SJSA1 (cell line): ENCODE data around the gene NOTCH4. TPM values are rescaled to one million over a fixed set of nuclear protein-coding genes. Genes with fewer than 3 reads are reported as not detected.

Experiments used
- DNase-seq, 2 experiments: peaks; one replicate each; pipeline ENCODE4 v3.0.0-alpha.2; 2015 to 2020; ENCODE audit warnings: low spot score in 2 of 2, low read depth in 1 of 2
- H3K27ac ChIP-seq: fragments of 250-450 bp; sonication (Bioruptor Pico); 2 replicates; pipeline ENCODE4 v1.5.1; 2020; ENCODE audit warnings: mild to moderate bottlenecking, moderate library complexity
- H3K27me3 ChIP-seq: fragments of 250-450 bp; sonication (Bioruptor Pico); replicated peaks from 2 replicates; pipeline ENCODE4 v1.5.1; 2020; ENCODE audit warnings: mild to moderate bottlenecking, moderate library complexity
- H3K36me3 ChIP-seq: fragments of 250-450 bp; sonication (Bioruptor Pico); 2 replicates; pipeline ENCODE4 v1.5.1; 2020; ENCODE audit warnings: mild to moderate bottlenecking
- H3K4me1 ChIP-seq: fragments of 250-450 bp; sonication (Bioruptor Pico); replicated peaks from 2 replicates; pipeline ENCODE4 v1.6.1; 2021; ENCODE audit warnings: mild to moderate bottlenecking
- H3K4me3 ChIP-seq: fragments of 250-450 bp; sonication (Bioruptor Pico); 2 replicates; pipeline ENCODE4 v1.5.1; 2020; ENCODE audit warnings: mild to moderate bottlenecking
- H3K9me3 ChIP-seq: fragments of 250-450 bp; sonication (Bioruptor Pico); replicated peaks from 2 replicates; pipeline ENCODE4 v1.5.1; 2020; ENCODE audit warnings: mild to moderate bottlenecking
- total RNA-seq: library from RNA; depleted of rRNA; stranded (reverse); fragments of >200 nt; shearing (Covaris generic); gene quantifications from 2 replicates; pipeline ENCODE4 v1.2.3, GENCODE V29; 2014

The NOTCH4 gene
- total RNA-seq, 1 experiment from 2014 or later, result 1.6 TPM

- Histone ChIP-seq H3K4me3 (no peak overlapping the region), H3K36me3 (no peaks in the 10 kb centered on the region)
Observed at GRCh38 chr6:32240686-32241085, 16.8 kb upstream of the NOTCH4 start.

GRCh38 chr6:32239462-32239861, 15.6 kb upstream of the NOTCH4 start:
- no peaks in the 10 kb centered on the region for H3K27me3 ChIP-seq
- no peak overlapping the region for H3K27ac ChIP-seq
- no peak overlapping the region for H3K4me3 ChIP-seq

More at GRCh38 chr6:32240686-32241085, 16.8 kb upstream of the NOTCH4 start:
- H3K9me3 ChIP-seq, result no peaks in the 10 kb centered on the region
- peaks cover 9% of the 10 kb centered on the region for H3K4me1 ChIP-seq
- no peak overlapping the region for H3K27ac ChIP-seq
- H3K27me3 ChIP-seq, result no peaks in the 10 kb centered on the region
- DNase-seq, result no peak

DNA sequence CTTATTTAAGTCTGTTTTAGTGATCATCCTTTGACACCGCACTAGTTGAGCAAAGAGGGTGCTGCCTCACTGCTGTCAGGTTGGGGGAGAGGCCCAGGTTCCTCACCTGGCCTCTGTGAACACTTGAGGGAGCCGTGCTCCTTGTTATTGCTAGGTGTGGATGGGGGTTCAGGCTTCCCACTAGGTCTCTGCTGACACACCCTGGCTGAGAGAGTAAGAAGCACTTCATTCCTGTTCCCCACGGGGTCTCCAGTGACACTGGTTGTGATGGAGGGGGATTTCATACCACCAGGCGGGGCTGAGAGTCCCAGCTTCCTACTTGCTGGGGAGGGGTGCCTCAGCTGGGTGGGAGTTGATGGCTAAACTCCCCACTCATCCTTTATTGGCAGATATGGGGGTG, 11.1 kb upstream of the NOTCH4 start:
- DNase-seq, result no peak
- Histone ChIP-seq H3K27me3 (0 out of 2 replicates have a peak, but pooled peaks cover 3% of the 10 kb centered on the region), H3K4me3 (no peak overlapping the region), H3K9me3 (no peaks in the 10 kb centered on the region), H3K4me1 (no peaks in the 10 kb centered on the region), H3K27ac (no peak overlapping the region), H3K36me3 (no peaks in the 10 kb centered on the region)

More at GRCh38 chr6:32239462-32239861, 15.6 kb upstream of the NOTCH4 start:
- DNase-seq, result no peak
- H3K9me3 ChIP-seq, result no peaks in the 10 kb centered on the region
- H3K36me3 ChIP-seq, result no peaks in the 10 kb centered on the region
- H3K4me1 ChIP-seq, result peaks cover under 1% of the 10 kb centered on the region; the same call in 1 of the 2 replicates

DNA sequence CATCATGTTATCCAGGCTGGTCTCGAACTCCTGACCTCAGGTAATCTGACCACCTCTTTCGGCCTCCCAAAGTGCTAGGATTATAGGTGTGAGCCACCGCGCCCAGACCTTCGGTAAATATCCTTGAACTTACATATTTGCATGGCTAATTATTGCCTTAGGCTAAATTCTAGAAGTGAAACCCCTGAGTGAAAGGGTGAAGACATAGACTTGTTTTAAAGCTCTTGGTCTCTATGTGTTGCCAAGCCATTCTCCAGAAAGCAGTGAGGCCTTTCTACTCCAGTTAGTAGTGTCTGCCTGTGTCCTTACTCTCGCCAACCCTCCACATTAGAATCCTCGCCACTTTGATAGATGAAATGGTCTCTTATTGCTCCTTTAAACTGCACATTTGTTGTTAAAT, 2.6 kb upstream of the NOTCH4 start:
- DNase-seq, result no peak
- no peaks in the 10 kb centered on the region for H3K9me3 ChIP-seq
- no peaks in the 10 kb centered on the region for H3K36me3 ChIP-seq
- H3K27ac ChIP-seq, result no peak overlapping the region
- no peak overlapping the region for H3K4me3 ChIP-seq
- peaks cover 6% of the 10 kb centered on the region; the same call in 1 of the 2 replicates for H3K27me3 ChIP-seq
- no peaks in the 10 kb centered on the region for H3K4me1 ChIP-seq

DNA sequence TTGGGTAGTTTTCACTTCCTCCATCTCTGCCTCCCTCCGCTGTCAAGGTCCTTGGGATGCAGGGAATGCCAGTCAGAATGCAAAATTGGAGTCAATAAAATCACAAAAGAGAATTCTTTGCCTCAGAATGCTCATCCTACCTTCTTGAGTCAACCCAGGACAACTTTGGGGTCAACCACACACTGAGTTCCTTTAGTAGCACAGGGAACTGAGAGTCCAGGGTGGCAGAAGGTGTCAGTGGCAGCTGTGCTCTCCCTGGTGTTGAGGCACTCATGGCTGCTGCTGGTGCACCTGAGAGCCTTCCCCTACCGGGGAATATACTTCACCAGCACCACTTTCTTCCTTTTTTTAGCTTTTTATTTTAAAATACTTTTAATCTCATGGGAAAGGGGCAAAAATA, 829 bp upstream of the NOTCH4 start:
- Histone ChIP-seq H3K36me3 (no peaks in the 10 kb centered on the region), H3K4me3 (no peak overlapping the region), H3K9me3 (no peaks in the 10 kb centered on the region), H3K27ac (no peak overlapping the region), H3K4me1 (no peaks in the 10 kb centered on the region), H3K27me3 (peaks cover 12% of the 10 kb centered on the region)
- no peak for DNase-seq

DNA sequence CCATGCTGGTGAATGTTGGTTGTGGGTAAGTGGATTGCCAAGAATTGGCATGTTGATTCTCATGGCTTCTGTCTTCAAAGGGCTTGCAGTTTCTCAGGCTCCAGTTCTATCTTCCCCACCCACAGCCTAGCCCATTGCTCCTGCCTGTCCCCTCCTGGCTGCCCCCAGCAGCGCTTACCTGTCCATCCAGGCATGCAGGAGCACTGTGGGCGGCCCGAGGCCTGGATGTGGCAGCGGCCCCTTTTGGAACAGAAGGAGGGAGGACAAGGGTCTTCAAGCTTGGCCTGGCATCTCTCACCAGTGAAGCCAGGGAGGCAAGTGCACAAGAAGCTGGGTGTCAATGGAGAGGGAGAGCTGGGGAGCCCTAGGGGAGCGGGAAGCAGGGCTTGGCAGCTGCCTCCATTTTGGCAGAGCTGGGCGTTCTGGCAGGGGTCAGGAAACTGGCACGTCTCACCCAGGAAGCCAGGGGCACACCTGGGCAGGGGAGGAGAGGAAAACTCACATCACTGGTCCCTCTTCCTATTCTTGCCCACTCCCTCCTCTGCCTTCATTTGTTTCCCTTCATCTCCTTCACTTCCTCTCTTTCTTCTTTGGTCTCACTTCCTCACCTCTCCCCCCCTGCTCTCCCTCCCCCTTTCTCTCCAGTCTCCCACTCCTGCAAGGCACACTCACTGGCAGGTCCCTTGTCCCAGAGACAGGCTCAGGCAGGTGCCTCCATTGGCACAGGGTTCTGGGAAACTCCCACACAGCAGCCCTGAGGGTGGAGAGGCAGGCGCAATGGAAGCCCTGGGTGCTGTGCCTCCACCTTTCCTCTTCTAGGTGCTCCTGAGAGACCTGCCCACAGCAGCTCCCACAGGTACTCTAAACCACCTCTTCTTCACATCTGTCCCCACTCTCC, 1.3 kb downstream of the NOTCH4 start:
- Histone ChIP-seq H3K27me3 (peaks cover 27% of the 10 kb centered on the region), H3K27ac (no peak overlapping the region), H3K4me1 (no peaks in the 10 kb centered on the region), H3K4me3 (no peak overlapping the region), H3K36me3 (no peaks in the 10 kb centered on the region), H3K9me3 (no peaks in the 10 kb centered on the region)
- no peak for DNase-seq

DNA sequence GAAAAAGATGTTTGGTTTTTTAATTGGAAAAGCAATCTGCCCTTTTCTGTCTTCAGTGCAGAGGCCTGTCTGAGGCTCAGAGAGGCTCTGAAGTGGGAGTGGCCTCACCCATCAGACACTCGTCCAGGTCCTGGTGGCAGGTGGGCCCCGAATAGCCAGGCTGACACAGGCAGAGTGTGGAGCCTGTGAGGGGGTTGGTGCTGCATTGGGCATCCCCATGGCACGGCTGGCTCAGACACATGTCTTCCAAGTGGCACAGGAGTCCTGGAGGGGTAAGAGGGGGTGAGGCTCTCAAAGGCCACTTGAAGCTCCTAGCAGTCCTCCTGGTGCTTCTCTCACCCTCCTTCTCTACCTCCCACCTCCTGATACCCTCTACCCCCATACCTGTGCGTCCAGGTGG, 3.8 kb downstream of the NOTCH4 start:
- Histone ChIP-seq H3K9me3 (no peaks in the 10 kb centered on the region), H3K36me3 (no peaks in the 10 kb centered on the region), H3K4me1 (no peaks in the 10 kb centered on the region), H3K4me3 (no peak overlapping the region), H3K27me3 (peaks cover 27% of the 10 kb centered on the region), H3K27ac (no peak overlapping the region)
- DNase-seq, result no peak

- H3K9me3 ChIP-seq, result no peaks in the 10 kb centered on the region
- DNase-seq, result no peak
Observed at GRCh38 chr6:32218167-32218566, 5.7 kb downstream of the NOTCH4 start.

GRCh38 chr6:32216998-32217397, 6.9 kb downstream of the NOTCH4 start:
- Histone ChIP-seq H3K27me3 (peaks cover 22% of the 10 kb centered on the region), H3K36me3 (no peaks in the 10 kb centered on the region), H3K4me1 (no peaks in the 10 kb centered on the region), H3K27ac (no peak overlapping the region), H3K9me3 (no peaks in the 10 kb centered on the region), H3K4me3 (no peak overlapping the region)
- no peak for DNase-seq

More at GRCh38 chr6:32218167-32218566, 5.7 kb downstream of the NOTCH4 start:
- H3K4me1 ChIP-seq, result no peaks in the 10 kb centered on the region
- H3K27ac ChIP-seq, result no peak overlapping the region
- no peaks in the 10 kb centered on the region for H3K36me3 ChIP-seq
- peaks cover 22% of the 10 kb centered on the region for H3K27me3 ChIP-seq
- no peak overlapping the region for H3K4me3 ChIP-seq

DNA sequence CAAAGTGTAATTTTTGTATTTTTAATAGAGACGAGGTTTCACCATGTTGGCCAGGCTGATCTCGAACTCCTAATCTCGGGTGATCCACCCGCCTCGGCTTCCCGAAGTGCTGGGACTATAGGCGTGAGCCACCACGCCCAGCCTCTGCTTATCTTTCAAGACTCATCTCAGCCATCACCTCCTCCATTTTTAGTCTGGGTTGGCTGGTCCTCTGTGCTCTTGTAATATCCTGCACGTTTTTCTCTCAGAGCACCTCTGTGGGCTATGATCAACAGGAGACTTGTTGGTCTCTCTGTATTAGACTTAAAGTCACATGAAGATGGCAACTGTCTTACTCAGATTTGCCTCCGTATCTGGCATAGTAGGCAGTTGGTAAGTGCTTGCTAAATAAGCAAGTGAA, 7.6 kb downstream of the NOTCH4 start:
- no peak overlapping the region for H3K27ac ChIP-seq
- H3K27me3 ChIP-seq, result peaks cover 20% of the 10 kb centered on the region
- H3K36me3 ChIP-seq, result no peaks in the 10 kb centered on the region
- no peak for DNase-seq
- H3K9me3 ChIP-seq, result no peaks in the 10 kb centered on the region
- H3K4me3 ChIP-seq, result no peak overlapping the region
- no peaks in the 10 kb centered on the region for H3K4me1 ChIP-seq

- H3K4me1 ChIP-seq, result no peaks in the 10 kb centered on the region
Observed at GRCh38 chr6:32215617-32216016, 8.2 kb downstream of the NOTCH4 start.

DNA sequence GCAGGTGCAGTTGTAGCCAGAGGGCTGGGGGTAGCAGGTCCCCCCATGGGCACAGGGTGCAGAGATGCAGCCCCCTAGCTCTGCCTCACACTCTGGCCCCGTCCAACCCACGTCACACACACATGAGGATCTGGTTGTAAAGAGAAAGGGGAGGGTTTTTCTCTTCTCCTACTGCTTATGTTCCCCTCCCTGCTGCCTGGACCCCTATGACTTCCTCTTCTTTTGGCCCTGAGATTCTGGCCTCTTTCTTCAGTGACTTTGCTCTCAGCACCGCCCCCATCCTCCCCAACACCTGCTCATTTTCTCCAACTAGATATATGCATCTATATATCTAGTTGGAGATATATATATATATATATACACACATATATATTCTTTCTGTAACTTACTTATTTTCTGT, 9.7 kb downstream of the NOTCH4 start:
- no peak overlapping the region for H3K27ac ChIP-seq
- no peak overlapping the region for H3K4me3 ChIP-seq
- no peaks in the 10 kb centered on the region for H3K4me1 ChIP-seq
- H3K36me3 ChIP-seq, result no peaks in the 10 kb centered on the region
- DNase-seq, result no peak
- no peaks in the 10 kb centered on the region for H3K9me3 ChIP-seq
- H3K27me3 ChIP-seq, result peaks cover 15% of the 10 kb centered on the region

More at GRCh38 chr6:32215617-32216016, 8.2 kb downstream of the NOTCH4 start:
- Histone ChIP-seq H3K36me3 (no peaks in the 10 kb centered on the region), H3K27ac (no peak overlapping the region), H3K27me3 (peaks cover 15% of the 10 kb centered on the region), H3K9me3 (no peaks in the 10 kb centered on the region), H3K4me3 (no peak overlapping the region)
- DNase-seq, result no peak

- no peaks in the 10 kb centered on the region for H3K36me3 ChIP-seq
- no peaks in the 10 kb centered on the region for H3K9me3 ChIP-seq
- DNase-seq, result no peak
- no peak overlapping the region for H3K27ac ChIP-seq
- H3K4me1 ChIP-seq, result no peaks in the 10 kb centered on the region
- peaks cover 11% of the 10 kb centered on the region for H3K27me3 ChIP-seq
- H3K4me3 ChIP-seq, result no peak overlapping the region
Observed at GRCh38 chr6:32213649-32214048, 10.2 kb downstream of the NOTCH4 start.

DNA sequence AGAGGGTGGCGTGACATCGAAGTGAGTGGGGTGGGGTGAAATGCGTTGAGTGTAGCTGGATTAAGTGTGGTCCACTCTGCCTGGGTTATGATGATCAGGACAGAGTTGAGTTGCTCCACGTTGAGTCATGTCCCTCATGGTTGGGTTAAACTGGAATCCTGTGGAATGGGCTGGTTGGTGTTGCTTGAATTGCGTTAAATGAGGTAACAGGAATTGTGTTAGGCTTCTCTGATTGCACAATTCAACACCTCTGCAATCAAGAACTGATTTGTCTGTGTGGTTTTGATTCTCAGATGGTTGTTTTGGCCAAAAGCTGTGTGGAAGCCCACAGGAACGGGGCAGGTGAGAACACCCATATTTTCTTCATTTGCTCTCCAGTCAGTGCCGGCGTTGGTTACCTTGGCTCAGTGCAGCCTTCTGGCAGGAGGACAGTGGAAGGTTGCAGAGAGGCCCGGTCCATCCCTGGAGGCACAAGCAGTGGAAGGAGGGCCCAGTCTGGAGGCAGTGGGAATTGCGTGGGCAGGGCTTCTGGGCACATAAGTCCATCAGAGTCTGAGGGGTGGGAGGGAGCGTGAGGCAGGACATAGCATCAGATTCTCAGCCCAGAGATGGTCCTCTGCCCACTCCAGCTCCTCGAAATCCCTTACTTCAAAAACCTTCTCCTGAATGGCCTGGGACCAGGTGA, 11.6 kb downstream of the NOTCH4 start:
- H3K27ac ChIP-seq, result no peak overlapping the region
- no peaks in the 10 kb centered on the region for H3K27me3 ChIP-seq
- no peaks in the 10 kb centered on the region for H3K36me3 ChIP-seq
- no peaks in the 10 kb centered on the region for H3K4me1 ChIP-seq
- no peaks in the 10 kb centered on the region for H3K9me3 ChIP-seq
- no peak overlapping the region for H3K4me3 ChIP-seq
- DNase-seq, result no peak
